ENCODE results near the gene ARID5B. TPM values are rescaled to one million over a fixed set of nuclear protein-coding genes. Genes with fewer than 3 reads are reported as not detected.

ARID5B gene
- total and polyA plus RNA-seq, 2 donors (not counting 3 experiments of a cell fraction or from before 2014, with no cell fraction given), result 5.6 to 8.9 TPM

DNA sequence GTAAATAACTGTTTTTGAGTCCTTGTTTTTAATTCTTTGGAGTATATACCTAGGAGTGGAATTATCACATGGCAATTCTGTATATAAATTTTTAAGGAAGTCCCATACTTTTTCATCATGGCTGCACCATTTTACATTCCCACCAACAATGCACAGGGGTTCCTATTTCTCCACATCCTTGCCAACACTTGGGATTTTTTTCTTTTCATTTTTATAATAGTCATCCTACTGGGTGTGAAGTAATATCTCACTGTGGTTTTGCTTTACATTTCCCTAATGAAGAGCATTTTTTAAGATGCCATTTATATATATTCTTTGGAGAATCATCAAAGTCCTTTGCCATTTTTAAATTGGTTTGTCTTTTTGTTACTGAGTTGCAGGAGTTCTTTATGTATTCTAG, 89.7 kb downstream of the ARID5B start:
- ChIA-PET CTCF (interaction anchor here (0.8 kb wide), 1 partner anchor 94 kb away, joined by 3 read pairs; no protein-coding TSS in a partner anchor), POLR2A (no interaction called here)
- Histone ChIP-seq H3K4me1 (ENCODE audit: control insufficient read depth, extremely low read depth, insufficient read depth, low read length) (peaks cover 23% of the 10 kb centered on the region), H3K9me1 (replicated peaks; ENCODE audit: control insufficient read depth, extremely low read depth, insufficient read depth, low read length) (no peaks in the 10 kb centered on the region), H3K27me3 (ENCODE audit: control insufficient read depth in 2 of 2, insufficient read depth in 2 of 2, low read length in 2 of 2) (no peaks in the 10 kb centered on the region), H3K36me3 (ENCODE audit: control insufficient read depth in 2 of 2, extremely low read depth in 1 of 2, insufficient read depth in 2 of 2, low read length in 2 of 2) (no peaks in the 10 kb centered on the region), H3K9ac (replicated peaks; ENCODE audit: extremely low read depth, insufficient read depth, low read length) (no peak overlapping the region), H2AFZ (ENCODE audit: low read depth, low read length) (no peak overlapping the region), H3K79me2 (ENCODE audit: control insufficient read depth, insufficient read depth, low read length) (no peaks in the 10 kb centered on the region), H4K20me1 (replicated peaks; ENCODE audit: control insufficient read depth, extremely low read depth, insufficient read depth, low read length) (no peaks in the 10 kb centered on the region), H3K4me2 (ENCODE audit: insufficient read depth, low read length) (no peak overlapping the region), H3K9me3 (replicated peaks; ENCODE audit: control insufficient read depth, insufficient read depth, low read length) (no peaks in the 10 kb centered on the region), H3K4me3 (replicated peaks in 1 of 3; ENCODE audit: insufficient read depth in 1 of 3, low read depth in 1 of 3, low read length in 3 of 3) (no peak overlapping the region), H3K27ac (ENCODE audit: insufficient read depth, low read depth, low read length) (no peak overlapping the region)
- DNase-seq (ENCODE audit: low read depth, low spot score) (no peak), FAIRE-seq (no peak)
- BruUV-seq (replicated peaks), result no TSS peak
- no peak for TF ChIP-seq POLR2A (IDR thresholded peaks at IDR 0.05; ENCODE audit: low read depth, low read length)
- TF ChIP-seq MYC (IDR thresholded peaks at IDR 0.05; ENCODE audit: low read depth, low read length), result no peak
- no peak for TF ChIP-seq JUN (IDR thresholded peaks at IDR 0.05; ENCODE audit: borderline replicate concordance, insufficient read depth, insufficient read length, low read depth)
- TF ChIP-seq FOS (IDR thresholded peaks at IDR 0.05; ENCODE audit: borderline replicate concordance, insufficient read depth, low read length), result no peak
- TF ChIP-seq, protein P1, sequence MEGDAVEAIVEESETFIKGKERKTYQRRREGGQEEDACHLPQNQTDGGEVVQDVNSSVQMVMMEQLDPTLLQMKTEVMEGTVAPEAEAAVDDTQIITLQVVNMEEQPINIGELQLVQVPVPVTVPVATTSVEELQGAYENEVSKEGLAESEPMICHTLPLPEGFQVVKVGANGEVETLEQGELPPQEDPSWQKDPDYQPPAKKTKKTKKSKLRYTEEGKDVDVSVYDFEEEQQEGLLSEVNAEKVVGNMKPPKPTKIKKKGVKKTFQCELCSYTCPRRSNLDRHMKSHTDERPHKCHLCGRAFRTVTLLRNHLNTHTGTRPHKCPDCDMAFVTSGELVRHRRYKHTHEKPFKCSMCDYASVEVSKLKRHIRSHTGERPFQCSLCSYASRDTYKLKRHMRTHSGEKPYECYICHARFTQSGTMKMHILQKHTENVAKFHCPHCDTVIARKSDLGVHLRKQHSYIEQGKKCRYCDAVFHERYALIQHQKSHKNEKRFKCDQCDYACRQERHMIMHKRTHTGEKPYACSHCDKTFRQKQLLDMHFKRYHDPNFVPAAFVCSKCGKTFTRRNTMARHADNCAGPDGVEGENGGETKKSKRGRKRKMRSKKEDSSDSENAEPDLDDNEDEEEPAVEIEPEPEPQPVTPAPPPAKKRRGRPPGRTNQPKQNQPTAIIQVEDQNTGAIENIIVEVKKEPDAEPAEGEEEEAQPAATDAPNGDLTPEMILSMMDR (IDR thresholded peaks at IDR 0.05; ENCODE audit: extremely low read depth in 1 of 2, insufficient read depth in 1 of 2, low read depth in 1 of 2, low read length in 2 of 2), result no peak
- no peak for TF ChIP-seq GATA2 (IDR thresholded peaks at IDR 0.05; ENCODE audit: insufficient read depth, insufficient read length, low read depth, low read length)
- TF ChIP-seq, protein P2, sequence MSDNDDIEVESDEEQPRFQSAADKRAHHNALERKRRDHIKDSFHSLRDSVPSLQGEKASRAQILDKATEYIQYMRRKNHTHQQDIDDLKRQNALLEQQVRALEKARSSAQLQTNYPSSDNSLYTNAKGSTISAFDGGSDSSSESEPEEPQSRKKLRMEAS (IDR thresholded peaks at IDR 0.05; ENCODE audit: insufficient read depth, insufficient read length), result no peak
- TF ChIP-seq EZH2 (IDR thresholded peaks at IDR 0.05; ENCODE audit: borderline replicate concordance, low read depth, low read length, severe bottlenecking), result no peak
- no peak for TF ChIP-seq POLR2AphosphoS5 (IDR thresholded peaks at IDR 0.05; ENCODE audit: insufficient read depth, low read depth, low read length)
- dilution Hi-C loops (cut with MboI; ENCODE audit: extremely low pct_ligation_motif_present, low sequenced_read_pairs), result no loop called here
- intact Hi-C loops (cut with micrococcal nuclease), result no loop called here

Measured in endothelial cell of umbilical vein (primary cell).